Natural killer cell (primary cell): ENCODE measurements around the gene PIGT. TPM values are rescaled to one million over a fixed set of nuclear protein-coding genes. Genes with fewer than 3 reads are reported as not detected.

Source experiments
- ATAC-seq, 3 donors: fragments of 150-1000 bp in 2 of 3; fragments of 200-7000 bp in 1 of 3; cut with Tn5 transposase; 1 replicate in 1 of 3; 2 replicates in 2 of 3; pipeline ENCODE4 v1.10.0; 2021; ENCODE audit warnings: mild to moderate bottlenecking in 2 of 3, moderate library complexity in 2 of 3
- DNase-seq, 2 donors: peaks; one replicate each; pipeline versions ENCODE4 v3.0.0 to v3.0.0-alpha.2; 2013 to 2021; ENCODE audit warnings: mixed read lengths in 1 of 2
- H3K27ac ChIP-seq: one replicate; pipeline ENCODE4 v1.5.1; 2013; ENCODE audit warnings: mild to moderate bottlenecking, low read length
- H3K27me3 ChIP-seq: one replicate; pipeline ENCODE4 v1.6.1; 2013; ENCODE audit warnings: low read length; ENCODE audit not compliant: control insufficient read depth, insufficient read depth
- H3K36me3 ChIP-seq: one replicate; pipeline ENCODE4 v1.6.1; 2013; ENCODE audit warnings: low read length; ENCODE audit not compliant: control insufficient read depth, insufficient read depth
- H3K4me1 ChIP-seq: one replicate; pipeline ENCODE4 v1.6.1; 2013; ENCODE audit warnings: low read length; ENCODE audit not compliant: control insufficient read depth, insufficient read depth
- H3K4me3 ChIP-seq: one replicate; pipeline ENCODE4 v1.5.1; 2013; ENCODE audit warnings: low read length
- H3K9me3 ChIP-seq: one replicate; pipeline ENCODE4 v1.6.1; 2013; ENCODE audit warnings: low read length; ENCODE audit not compliant: control insufficient read depth, insufficient read depth
- H3K27ac Mint-ChIP-seq, 2 donors: one replicate each; pipeline ENCODE4 v1.8.0; 2022; ENCODE audit warnings: mild to moderate bottlenecking in 2 of 2, mixed read lengths in 2 of 2, moderate library complexity in 1 of 2
- H3K27me3 Mint-ChIP-seq, 2 donors: one replicate each; pipeline ENCODE4 v1.8.0; 2022; ENCODE audit warnings: low read depth in 2 of 2, mixed read lengths in 2 of 2
- H3K36me3 Mint-ChIP-seq: one replicate; pipeline ENCODE4 v1.8.0; 2022; ENCODE audit warnings: mixed read lengths
- H3K4me1 Mint-ChIP-seq, 2 donors: one replicate each; pipeline ENCODE4 v1.8.0; 2022; ENCODE audit warnings: mixed read lengths in 2 of 2
- H3K4me3 Mint-ChIP-seq: one replicate; pipeline ENCODE4 v1.8.0; 2022; ENCODE audit warnings: mild to moderate bottlenecking, moderate library complexity, mixed read lengths
- H3K9me3 Mint-ChIP-seq, 2 donors: one replicate each; pipeline ENCODE4 v1.8.0; 2022; ENCODE audit warnings: mixed read lengths in 2 of 2
- CTCF ChIP-seq: fragments of 200-600 bp; IDR thresholded peaks from one replicate; pipeline ENCODE4 v1.8.0; 2022; ENCODE audit warnings: antibody characterized with exemption
- WGBS: methylation state at CpG from one replicate; pipeline ENCODE4 v1.1.7; 2013; ENCODE audit warnings: missing lambda C conversion rate; ENCODE audit not compliant: insufficient coverage; 5-methylcytosine and 5-hydroxymethylcytosine counted together
- intact Hi-C: fragments of 100-400 bp; cut with micrococcal nuclease; formaldehyde crosslinking; loops from one replicate; pipeline ENCODE4 v1.14.2; 2022
- total RNA-seq, 4 donors: library from RNA; stranded (reverse); fragments of 120-200 nt in 1 of 4; gene quantifications; one replicate each; pipeline versions ENCODE4 v1.2.3 to v1.2.4, GENCODE V29; 2013 to 2022

Gene PIGT
- total RNA-seq, 3 donors from 2014 or later (not counting 1 experiment from before 2014, with no cell fraction given): 173 to 190 (median 187) TPM

- Mint-ChIP-seq H3K4me1 (no peaks in the 10 kb centered on the region), H3K36me3 (no peaks in the 10 kb centered on the region), H3K27me3 (peaks cover 7 to 9% of the 10 kb centered on the region in 2 donors), H3K27ac (no peak overlapping the region), H3K4me3 (no peak overlapping the region), H3K9me3 (no peaks in the 10 kb centered on the region)
- Histone ChIP-seq H3K27ac (no peak overlapping the region), H3K27me3 (no peaks in the 10 kb centered on the region), H3K36me3 (no peaks in the 10 kb centered on the region), H3K4me1 (no peaks in the 10 kb centered on the region), H3K9me3 (no peaks in the 10 kb centered on the region), H3K4me3 (no peak overlapping the region)
- no peak for ATAC-seq
- 91% methylated on average over 1 of the region's 1 CpG for WGBS
- DNase-seq: no peak
- TF ChIP-seq CTCF: no peak
- intact Hi-C loops: no loop called here
These were observed 45.3 kb downstream of the PIGT start for GRCh38 chr20:45461225-45461624.

- intact Hi-C loops: no loop called here
- Mint-ChIP-seq H3K9me3 (no peaks in the 10 kb centered on the region), H3K36me3 (no peaks in the 10 kb centered on the region), H3K27me3 (peaks cover 4 to 13% of the 10 kb centered on the region in 2 donors), H3K4me3 (no peak overlapping the region), H3K27ac (no peak overlapping the region), H3K4me1 (no peaks in the 10 kb centered on the region)
- no peak overlapping the region for H3K4me3 ChIP-seq
- no peak overlapping the region for H3K27ac ChIP-seq
- H3K36me3 ChIP-seq: no peaks in the 10 kb centered on the region
- no peak for TF ChIP-seq CTCF
- ATAC-seq (no peak), DNase-seq (no peak)
- no peaks in the 10 kb centered on the region for H3K9me3 ChIP-seq
- no peaks in the 10 kb centered on the region for H3K4me1 ChIP-seq
- no peaks in the 10 kb centered on the region for H3K27me3 ChIP-seq
- WGBS: 87% methylated on average over 5 of the region's 6 CpGs
These were observed 47.0 kb downstream of the PIGT start for GRCh38 chr20:45462711-45463509.

- Histone ChIP-seq H3K4me3 (no peak overlapping the region), H3K4me1 (no peaks in the 10 kb centered on the region), H3K9me3 (no peaks in the 10 kb centered on the region), H3K27ac (no peak overlapping the region), H3K27me3 (peaks cover 2% of the 10 kb centered on the region), H3K36me3 (no peaks in the 10 kb centered on the region)
- Mint-ChIP-seq H3K27ac (no peak overlapping the region), H3K4me3 (no peak overlapping the region), H3K4me1 (no peaks in the 10 kb centered on the region), H3K9me3 (no peaks in the 10 kb centered on the region), H3K36me3 (no peaks in the 10 kb centered on the region), H3K27me3 (peaks cover 12 to 21% of the 10 kb centered on the region in 2 donors)
- DNase-seq: no peak
- intact Hi-C loops: no loop called here
- TF ChIP-seq CTCF: no peak
- 79% methylated on average over 2 of the region's 4 CpGs for WGBS
- ATAC-seq: no peak
These were observed 47.8 kb downstream of the PIGT start for GRCh38 chr20:45463709-45464108.
